HG03439 (cell line): Measurements from ENCODE around the gene DOCK3.
"Not testable (repeated sequence)": the region's sequence is repeated elsewhere in the genome, so short reads cannot be mapped to it uniquely, and the experiment has no call there.

Experiments used
- ATAC-seq: cut with Tn5 transposase; IDR thresholded peaks from one replicate; pipeline ENCODE4 v1.9.1; 2021; ENCODE audit warnings: mild to moderate bottlenecking, moderate library complexity; ENCODE audit not compliant: unreplicated experiment

DOCK3 gene

DNA sequence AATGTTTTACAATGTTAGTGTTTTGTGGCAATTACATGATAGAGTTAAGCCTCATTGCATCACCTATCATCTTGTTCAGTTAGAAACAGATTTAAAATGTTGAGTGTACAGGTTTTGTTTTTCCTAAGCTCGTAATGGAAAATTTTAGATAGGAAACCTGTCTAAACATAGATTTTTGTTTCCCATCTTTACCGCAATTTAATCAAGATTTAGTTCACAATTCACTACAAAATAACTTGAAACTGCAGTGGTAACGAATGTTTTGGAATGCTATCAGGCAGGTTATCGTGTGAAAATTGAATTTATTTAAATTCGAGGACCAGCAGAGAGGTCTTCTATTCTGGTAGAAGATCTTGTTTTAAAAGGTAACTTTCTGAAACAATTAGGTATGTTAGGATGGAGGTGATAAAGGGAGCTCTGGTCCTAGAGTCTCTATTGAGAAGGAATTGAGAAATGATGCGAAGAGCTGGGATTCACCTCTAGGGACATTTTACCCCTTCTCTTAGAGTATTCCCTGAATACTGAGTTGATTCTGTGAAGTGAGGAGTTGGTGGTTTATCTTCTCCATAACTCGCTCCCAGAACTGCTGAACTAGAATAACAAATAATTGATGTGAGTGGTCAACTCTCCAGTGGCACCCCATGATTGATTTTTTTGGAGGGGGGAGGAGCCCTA lies 1.4 kb downstream of the DOCK3 start:
- no peak for ATAC-seq

DNA sequence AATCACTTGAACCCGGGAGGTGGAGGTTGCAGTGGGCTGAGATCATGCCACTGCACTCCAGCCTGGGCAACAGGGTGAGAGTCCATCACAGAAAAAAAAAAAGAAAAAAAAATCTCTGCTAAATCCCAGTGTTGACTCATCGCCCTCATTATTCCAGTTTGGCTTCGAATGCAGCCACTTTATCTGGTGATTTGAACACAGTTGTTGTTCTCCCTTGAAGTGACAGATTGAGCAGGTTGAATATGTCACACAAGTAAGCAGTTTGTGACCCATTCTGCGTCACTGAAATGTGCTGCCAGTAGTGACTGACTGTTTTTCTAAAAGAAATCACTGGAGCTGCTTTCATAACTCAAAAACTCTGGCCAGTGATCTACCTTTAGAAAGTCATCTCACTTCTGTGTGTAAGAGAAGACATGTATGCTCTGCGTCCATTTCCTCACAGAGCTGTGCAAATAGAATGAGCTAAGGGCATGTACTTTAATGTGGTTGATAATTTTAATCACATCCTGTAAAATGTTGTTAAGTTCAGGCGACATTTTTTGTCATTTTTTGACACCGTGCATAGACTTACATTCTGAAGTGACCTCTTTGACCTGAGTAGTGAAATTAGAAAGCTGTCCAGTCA lies 12.5 kb downstream of the DOCK3 start:
- no peak for ATAC-seq

DNA sequence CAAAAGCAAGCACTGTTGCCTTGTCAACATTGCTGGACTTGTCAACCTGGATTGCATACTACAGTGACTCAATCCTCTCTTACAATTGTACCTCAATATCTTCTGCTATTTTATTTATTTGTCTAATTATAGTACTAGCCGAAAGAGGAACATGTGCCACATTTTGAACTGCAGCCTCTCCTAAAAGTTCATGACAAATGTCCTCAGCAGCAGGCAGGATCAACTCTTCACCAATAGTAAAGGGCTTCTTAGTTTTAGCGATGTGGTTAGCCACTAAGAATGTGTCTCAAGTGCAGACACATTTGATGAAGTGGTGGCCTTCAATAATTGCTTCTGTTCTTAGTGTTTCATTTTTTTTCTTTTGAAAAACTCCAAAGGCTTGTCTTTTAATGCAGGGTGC lies 13.2 kb downstream of the DOCK3 start:
- no peak for ATAC-seq

DNA sequence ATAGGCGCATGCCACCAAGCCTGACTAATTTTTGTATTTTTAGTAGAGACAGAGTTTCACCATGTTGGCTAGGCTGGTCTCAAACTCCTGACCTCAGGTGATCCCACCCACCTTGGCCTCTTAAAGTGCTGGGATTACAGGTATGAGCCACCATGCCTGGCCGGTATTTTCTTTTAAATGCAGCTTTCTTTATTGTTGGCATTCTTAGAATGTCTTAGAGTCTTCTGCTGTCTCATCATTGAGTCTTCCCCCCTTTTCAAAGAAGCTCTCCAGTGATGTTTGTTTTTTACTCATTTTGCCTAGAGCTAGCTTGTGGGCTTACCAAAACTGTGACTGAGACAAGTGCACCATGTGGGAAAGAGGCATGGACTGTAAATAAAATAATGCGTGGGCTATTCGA lies 13.9 kb downstream of the DOCK3 start:
- not testable (repeated sequence) for ATAC-seq

DNA sequence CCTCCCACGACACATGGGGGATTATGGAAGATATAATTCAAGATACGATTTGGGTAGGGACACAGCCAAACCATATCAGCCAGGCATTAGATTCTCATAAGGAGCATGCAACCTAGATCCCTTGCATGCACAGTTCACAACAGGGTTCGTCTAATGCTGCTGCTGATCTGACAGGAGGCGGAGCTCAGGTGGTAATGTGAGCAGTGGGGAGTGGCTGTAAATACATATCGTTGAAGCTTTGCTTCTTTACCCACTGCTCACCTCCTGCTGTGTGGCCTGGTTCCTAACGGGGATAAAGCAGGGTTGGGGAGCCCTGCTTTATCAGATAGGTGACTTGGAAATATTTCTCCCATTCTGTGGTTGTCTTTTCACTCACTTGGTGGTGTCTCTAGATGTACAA lies 14.8 kb downstream of the DOCK3 start:
- ATAC-seq: no peak

DNA sequence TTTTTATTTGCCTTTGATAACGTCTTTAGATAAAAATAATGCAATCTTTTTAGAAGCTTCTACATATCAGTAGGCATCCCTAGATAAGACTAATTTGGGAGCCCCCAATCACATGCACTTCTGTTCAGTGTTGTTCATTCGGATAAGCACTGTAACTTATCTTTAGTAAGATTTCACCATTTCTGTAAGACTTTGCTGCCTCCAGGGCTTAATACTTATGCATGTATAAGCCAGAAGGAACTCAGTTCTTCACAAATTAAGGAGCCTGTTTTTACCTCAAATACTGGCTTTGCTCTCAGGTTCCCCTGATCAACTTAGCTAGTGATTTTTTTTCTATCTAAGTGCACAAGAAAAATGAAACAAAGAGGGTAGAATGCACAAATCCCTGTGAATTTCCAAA lies 20.3 kb downstream of the DOCK3 start:
- no peak for ATAC-seq

DNA sequence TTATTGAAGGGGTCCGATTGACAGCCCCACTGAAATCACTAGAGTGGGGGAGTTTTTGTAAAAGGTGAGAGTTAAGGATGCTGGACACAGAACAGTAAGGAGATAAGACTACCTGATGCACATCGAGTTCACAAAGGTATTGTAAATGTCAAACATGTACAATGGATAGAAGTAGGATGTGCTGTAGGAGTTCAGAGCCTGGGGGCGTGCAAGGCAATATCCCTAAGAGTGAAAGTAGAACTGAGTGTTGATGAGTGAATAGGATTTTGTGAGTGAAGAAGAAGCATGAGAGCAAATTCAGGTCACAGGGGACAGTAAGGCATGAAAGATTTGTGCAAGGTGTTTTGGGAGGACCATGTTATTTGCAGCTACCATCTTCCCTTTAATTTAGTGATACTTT lies 21.5 kb downstream of the DOCK3 start:
- ATAC-seq: no peak

DNA sequence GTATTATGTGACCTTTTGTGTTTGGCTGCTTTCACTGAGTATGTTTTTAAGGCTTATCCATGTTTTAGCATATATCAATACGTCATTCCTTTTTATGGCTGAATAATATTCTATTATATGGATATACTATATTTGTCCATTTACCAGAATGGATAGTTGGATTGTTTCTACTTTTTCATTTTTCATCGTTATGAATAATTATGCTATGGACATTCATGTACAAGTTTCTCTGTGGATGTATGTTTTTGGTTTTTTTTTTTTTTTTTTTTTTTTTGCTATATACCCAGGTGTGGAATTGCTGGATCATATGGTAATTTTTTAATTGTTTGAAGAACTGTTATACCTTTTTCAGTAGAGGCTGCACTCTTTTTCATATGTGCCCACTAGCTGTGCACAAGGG lies 23.5 kb downstream of the DOCK3 start:
- no peak for ATAC-seq

DNA sequence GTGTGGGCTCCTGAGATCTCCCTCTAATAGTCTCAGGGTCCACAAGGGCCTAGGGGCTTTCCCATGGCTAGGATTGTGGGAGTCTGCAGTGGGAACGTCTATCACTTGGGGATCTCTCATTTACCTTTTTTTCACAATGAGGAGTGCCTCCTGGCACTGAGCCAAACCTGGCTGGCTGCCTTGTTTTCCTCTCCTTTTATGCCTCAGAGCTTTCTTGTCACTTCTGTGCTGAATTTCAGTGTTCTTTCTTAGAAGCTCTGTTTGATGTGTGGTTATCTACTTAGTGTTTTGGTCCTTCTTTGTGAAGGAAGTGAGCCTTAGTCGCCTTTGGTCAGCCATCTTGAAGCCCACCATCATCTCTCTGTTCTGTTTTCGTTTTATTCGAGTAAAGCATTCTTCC lies 33.9 kb downstream of the DOCK3 start:
- no peak for ATAC-seq

DNA sequence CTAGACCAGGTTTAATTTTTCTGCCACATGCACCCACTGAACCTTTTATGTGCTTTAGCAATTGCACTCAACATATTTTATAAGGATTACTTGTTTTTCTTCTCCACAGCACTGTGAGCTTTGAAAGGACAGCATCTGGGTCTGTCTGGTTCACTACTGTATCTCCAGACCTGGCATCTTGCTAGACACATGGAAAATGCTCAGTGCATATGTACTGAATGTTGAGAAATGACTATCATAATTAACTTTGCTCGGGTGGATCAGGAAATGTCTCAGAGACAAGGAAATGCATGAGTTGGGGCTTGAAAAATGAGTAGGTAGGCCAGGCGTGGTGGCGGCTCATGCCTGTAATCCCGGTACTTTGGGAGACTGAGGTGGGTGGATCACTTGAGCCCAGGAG lies 40.2 kb downstream of the DOCK3 start:
- ATAC-seq: no peak

DNA sequence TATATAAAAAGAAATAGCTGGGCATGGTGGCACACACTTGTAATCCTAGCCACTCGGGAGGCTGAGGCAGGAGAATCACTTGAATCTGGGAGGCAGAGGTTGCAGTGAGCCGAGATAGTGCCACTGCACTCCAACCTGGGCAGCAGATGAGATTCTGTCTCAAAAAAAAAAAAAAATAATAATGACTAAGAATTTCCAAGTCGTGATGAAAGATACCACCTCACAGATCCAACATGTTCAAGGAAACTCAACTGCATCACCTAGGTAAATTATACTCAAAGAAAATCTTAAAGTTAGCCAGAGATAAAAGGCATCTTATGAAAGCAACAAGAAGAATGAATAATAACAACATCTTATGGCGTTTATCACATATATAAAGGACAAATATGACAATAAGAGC lies 50.1 kb downstream of the DOCK3 start:
- ATAC-seq: no peak

DNA sequence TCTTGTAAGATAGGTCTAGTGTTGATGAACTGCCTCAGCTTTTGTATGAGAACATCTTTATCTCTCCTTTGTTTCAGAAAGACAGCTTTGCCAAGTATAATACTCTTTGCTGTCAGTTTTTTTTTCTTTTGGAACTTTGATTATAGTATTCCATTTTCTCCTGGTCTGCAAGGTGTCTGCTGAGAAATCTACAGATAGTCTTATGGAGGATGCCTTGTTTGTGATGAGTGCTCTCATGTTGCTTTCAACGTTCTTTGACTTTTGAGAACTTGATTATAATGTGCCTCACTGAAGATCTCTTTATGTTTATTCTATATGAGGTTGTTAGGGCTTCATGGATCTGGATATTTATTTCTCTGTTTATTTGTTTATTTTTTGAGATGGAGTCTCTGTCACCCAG lies 60.3 kb downstream of the DOCK3 start:
- ATAC-seq: no peak

DNA sequence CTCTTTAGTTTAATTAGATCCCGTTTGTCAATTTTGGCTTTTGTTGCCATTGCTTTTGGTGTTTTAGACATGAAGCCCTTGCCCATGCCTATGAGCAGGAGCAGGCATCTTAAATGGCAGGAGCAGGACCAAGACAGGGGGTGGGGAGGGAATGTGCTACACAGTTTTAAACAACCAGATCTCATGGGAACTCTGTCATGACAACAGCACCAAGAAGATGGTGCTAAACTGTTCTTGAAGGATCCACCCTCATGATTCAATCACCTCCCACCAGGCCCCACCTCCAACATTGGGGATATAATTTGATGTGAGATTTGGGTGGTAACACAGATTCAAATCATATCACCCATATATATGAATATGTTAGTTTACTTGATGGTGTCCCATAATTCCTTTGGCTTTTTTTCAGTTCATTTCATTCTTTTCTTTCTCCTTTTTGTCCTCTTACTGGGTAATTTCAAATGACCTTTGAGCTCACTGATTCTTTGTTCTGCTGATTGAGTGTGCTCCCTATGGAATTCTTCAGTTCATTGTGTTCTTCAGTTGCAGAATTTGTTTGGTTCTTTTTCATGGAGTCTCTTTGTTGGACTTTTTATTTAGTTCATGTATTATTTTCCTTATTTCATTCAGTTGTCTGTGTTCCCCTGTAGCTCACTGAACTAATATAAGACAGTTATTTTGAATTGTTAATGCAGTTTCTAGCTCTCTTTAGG lies 62.6 kb downstream of the DOCK3 start:
- no peak for ATAC-seq

DNA sequence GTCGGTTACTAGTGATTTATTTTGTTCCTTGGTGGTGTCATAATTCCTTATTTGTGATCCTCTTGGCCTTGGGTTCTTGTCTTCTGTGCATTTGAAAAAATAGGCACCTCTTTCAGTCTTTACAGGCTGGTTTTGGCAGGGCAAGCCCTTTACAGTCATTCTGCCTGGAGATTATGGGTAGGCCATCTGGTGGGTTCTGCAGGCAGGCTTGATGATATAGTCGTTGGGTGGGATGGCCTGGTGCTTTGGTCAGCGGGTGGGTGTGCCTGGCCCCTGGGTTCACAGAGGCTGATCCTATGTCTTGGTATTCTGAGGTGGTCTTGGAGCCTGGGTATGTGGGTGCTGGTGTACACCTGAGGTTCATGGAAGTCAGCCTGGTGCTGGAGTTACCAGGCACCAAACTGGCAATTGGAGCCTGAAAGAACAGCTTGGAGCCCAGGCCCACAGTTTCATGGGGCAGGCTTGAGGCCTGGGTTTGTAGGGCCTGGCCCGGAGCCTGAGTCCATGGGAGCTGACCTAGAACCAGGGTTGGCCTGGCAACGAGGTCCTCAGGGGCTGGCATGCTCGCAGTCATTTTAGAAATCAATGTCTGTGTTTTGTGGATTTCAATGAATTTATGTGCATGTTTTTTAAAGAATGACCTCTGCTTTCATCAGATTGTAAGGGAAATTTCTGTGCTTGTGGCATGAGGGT lies 63.3 kb downstream of the DOCK3 start:
- no peak for ATAC-seq

DNA sequence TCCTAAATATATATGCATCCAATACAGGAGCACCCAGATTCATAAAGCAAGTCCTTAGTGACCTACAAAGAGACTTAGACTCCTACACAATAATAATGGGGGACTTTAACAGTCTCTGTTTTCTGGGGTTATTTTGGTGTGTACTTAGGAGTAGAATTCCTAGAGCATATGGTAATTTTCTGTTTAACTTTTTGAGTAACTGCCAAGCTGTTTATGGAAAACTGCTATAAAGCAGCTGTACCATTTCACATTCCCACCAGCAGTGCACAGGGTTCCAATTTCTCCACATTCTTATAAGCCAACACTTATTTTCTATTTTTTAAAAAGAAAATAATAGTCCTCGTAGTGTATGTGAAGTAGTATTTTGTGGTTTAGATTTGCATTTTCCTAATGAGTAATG lies 68.9 kb downstream of the DOCK3 start:
- no peak for ATAC-seq

DNA sequence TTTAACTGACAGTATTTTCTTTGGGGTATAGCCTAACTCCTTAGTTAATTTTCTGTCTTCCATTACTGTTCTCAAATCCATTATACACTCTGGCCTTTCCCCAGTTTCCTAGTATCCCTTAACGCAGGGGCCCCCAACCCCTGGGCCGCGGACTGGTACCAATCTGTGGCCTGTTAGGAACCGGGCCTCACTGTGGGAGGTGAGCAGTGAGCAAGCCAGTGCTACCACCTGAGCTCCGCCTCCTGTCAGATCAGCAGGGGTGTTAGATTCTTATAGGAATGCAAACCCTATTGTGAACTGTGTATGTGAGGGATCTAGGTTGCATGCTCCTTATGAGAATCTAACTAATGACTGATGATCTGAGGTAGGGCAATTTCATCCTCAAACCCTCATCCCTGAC lies 75.1 kb downstream of the DOCK3 start:
- ATAC-seq: no peak

DNA sequence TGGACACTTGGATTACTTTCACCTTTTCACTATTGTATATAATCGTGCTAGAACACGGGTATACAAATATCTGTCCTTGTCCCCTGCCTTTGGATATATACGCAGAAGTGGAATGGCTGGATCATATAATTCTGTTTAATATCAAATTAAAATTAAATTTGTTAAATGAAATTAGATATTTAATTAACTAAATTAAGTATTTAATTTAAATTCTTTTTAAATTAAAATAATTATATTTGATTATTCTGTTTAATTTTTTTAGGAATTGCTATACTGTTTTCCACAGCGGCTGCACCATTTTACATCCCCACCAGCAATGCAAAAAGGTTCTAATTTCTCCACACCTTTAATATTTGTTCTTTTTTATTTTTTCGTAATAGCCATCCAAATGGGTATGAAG lies 84.3 kb downstream of the DOCK3 start:
- no peak for ATAC-seq

DNA sequence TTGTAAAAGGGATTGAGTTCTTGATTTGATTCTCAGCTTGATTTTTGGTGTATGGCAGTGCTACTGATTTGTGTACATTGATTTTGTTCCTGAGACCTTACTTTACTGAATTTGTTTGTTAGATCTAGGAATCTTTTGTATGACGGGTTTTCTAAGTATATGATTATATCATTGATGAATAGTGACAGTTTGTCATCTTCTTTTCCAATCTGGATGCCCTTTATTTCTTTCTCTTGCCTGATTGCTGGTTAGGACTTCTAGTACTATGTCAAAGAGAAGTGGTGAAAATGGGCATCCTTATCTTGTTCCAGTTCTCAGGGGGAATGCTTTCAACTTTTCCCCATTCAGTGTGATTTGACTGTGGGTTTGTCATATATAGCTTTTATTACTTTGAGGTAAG lies 103.0 kb downstream of the DOCK3 start:
- no peak for ATAC-seq

DNA sequence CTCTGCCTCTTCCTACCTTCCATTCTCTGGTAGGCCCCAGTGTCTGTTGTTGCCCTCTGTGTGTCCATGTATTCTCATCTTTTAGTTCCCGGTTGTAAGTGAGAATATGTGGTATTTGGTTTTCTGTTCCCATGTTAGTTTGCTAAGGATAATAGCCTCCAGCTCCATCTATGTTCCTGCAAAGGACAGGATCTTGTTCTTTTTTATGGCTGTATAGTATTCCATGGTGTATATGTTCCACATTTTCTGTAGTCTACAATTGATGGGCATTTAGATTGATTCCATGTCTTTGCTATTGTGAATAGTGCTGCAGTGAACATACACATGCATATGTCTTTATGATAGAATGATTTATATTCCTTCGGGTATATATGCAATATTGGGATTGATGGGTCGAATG lies 107.0 kb downstream of the DOCK3 start:
- not testable (repeated sequence) for ATAC-seq

DNA sequence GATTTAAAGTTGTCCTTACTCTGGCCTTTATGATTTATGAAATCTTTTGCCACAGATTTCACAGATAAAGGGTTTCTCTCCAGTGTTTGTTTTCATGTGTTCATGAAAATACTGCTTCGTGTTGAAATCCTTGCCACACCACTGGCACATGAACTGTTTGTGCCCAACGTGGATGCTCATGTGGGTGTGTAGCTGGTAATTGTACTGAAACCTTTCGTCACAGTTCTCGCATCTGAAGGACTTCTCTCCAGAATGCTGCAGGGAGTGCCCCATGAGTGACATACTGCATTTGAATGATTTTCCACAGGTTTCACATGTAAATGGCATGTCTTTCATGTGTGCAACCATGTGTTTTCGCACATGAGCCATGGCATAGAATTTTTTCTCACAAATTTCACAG lies 111.9 kb downstream of the DOCK3 start:
- no peak for ATAC-seq

DNA sequence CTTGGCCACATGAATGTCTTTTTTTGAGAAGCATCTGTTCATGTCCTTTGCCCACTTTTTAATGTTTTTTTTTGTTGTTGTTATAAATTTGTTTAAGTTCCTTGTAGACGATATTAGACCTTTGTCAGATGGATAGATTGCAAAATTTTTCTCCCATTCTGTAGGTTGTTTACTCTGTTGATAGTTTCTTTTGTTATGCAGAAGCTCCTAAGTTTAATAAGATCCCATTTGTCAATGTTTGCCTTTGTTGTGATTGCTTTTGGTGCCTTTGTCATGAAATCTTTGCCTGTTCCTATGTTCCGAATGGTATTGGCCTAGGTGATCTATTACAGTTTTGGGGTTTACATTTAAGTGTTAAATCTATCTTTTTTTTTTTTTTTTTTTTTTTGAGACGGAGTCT lies 116.2 kb downstream of the DOCK3 start:
- ATAC-seq: not testable (repeated sequence)

DNA sequence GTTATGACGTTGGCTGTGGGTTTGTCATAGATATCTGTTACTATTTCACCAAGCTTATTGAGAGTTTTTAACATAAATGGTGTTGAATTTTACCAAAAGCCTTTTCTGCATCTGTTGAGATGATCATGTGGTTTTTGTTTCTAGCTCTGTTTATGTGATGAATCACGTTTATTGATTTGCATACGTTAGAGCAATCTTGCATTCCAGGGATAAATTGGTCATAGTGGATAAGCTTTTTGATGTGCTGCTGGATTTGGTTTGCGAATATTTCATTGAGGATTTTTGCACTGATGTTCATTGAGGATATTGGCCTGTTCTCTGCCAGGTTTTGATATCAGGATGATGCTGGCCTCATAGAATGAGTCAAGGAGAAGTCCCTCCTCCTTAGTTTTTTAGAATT lies 117.8 kb downstream of the DOCK3 start:
- no peak for ATAC-seq
